Suprapubic skin (tissue), 4 donors: ENCODE measurements around the gene RPGRIP1L. TPM values are rescaled to one million over a fixed set of nuclear protein-coding genes. Genes with fewer than 3 reads are reported as not detected.

Experiments used
- DNase-seq, 2 donors: peaks; one replicate each; pipeline ENCODE4 v3.0.0-alpha.2; 2019; ENCODE audit warnings: low spot score in 2 of 2
- H3K27ac ChIP-seq: fragments of 200-600 bp; sonication (generic); one replicate; pipeline ENCODE4 v1.5.1; 2019
- H3K27me3 ChIP-seq: fragments of 200-600 bp; sonication (generic); one replicate; pipeline ENCODE4 v1.5.1; 2019
- H3K36me3 ChIP-seq: fragments of 200-600 bp; sonication (generic); one replicate; pipeline ENCODE4 v1.5.1; 2019
- H3K4me1 ChIP-seq: fragments of 200-600 bp; sonication (generic); one replicate; pipeline ENCODE4 v1.5.1; 2019
- H3K4me3 ChIP-seq: fragments of 200-600 bp; sonication (generic); one replicate; pipeline ENCODE4 v1.5.1; 2019; ENCODE audit warnings: mild to moderate bottlenecking
- H3K9me3 ChIP-seq: fragments of 200-600 bp; sonication (generic); one replicate; pipeline ENCODE4 v1.5.1; 2019
- CTCF ChIP-seq, 2 donors: fragments of 200-600 bp in 1 of 2; fragments of 450-650 bp in 1 of 2; sonication (generic) in 1 of 2; IDR thresholded peaks; one replicate each; pipeline ENCODE4 v1.5.1; 2016 to 2019; ENCODE audit warnings: antibody characterized with exemption in 2 of 2, mild to moderate bottlenecking in 1 of 2, moderate library complexity in 1 of 2
- EP300 ChIP-seq: sonication (generic); formaldehyde crosslinking; IDR thresholded peaks from one replicate; pipeline ENCODE4 v1.6.1; 2017; ENCODE audit warnings: antibody characterized with exemption
- POLR2A ChIP-seq, 2 donors: fragments of 450-650 bp; IDR thresholded peaks; one replicate each; pipeline ENCODE4 v1.6.1; 2017; ENCODE audit warnings: antibody characterized with exemption in 2 of 2, mild to moderate bottlenecking in 2 of 2, moderate library complexity in 2 of 2
- POLR2AphosphoS5 ChIP-seq, 3 donors: sonication (generic); formaldehyde crosslinking; IDR thresholded peaks; one replicate each; pipeline ENCODE4 v1.6.1; 2017; ENCODE audit warnings: antibody characterized with exemption in 3 of 3
- WGBS: methylation state at CpG from one replicate; pipeline ENCODE4 v1.1.5; 2018; 5-methylcytosine and 5-hydroxymethylcytosine counted together
- total RNA-seq, 4 donors: library from RNA; depleted of rRNA; stranded (reverse); fragments of >200 nt; gene quantifications; one replicate each; pipeline ENCODE4 v1.1.0, GENCODE V29; 2016

The RPGRIP1L gene
- total RNA-seq, 4 donors from 2014 or later = 2.4 to 7.2 (median 3.8) TPM

- no peak for TF ChIP-seq POLR2A (IDR thresholded peaks at IDR 0.05)
- no peak for TF ChIP-seq POLR2AphosphoS5 (IDR thresholded peaks at IDR 0.05)
- TF ChIP-seq CTCF (IDR thresholded peaks at IDR 0.05) = no peak
- no peak for TF ChIP-seq EP300
- peaks cover 4% of the 10 kb centered on the region for H3K9me3 ChIP-seq
- no peaks in the 10 kb centered on the region for H3K4me1 ChIP-seq
- H3K4me3 ChIP-seq = no peak overlapping the region
- no peak overlapping the region for H3K27ac ChIP-seq
- no peaks in the 10 kb centered on the region for H3K27me3 ChIP-seq
- WGBS = 100% methylated on average over 1 of the region's 1 CpG
- DNase-seq = no peak
- H3K36me3 ChIP-seq = no peaks in the 10 kb centered on the region
These were observed 60.2 kb downstream of the RPGRIP1L start for GRCh38 chr16:53643474-53643873.

- no peak for TF ChIP-seq EP300
- no peak for TF ChIP-seq CTCF (IDR thresholded peaks at IDR 0.05)
- TF ChIP-seq POLR2AphosphoS5 (IDR thresholded peaks at IDR 0.05) = no peak
- TF ChIP-seq POLR2A (IDR thresholded peaks at IDR 0.05) = no peak
- Histone ChIP-seq H3K27me3 (no peaks in the 10 kb centered on the region), H3K36me3 (no peaks in the 10 kb centered on the region), H3K4me3 (no peak overlapping the region), H3K9me3 (peaks cover 4% of the 10 kb centered on the region), H3K4me1 (no peaks in the 10 kb centered on the region), H3K27ac (no peak overlapping the region)
- no peak for DNase-seq
- 81% methylated on average over 5 of the region's 5 CpGs for WGBS
These were observed 61.6 kb downstream of the RPGRIP1L start for GRCh38 chr16:53642094-53642493.

- Histone ChIP-seq H3K4me3 (no peak overlapping the region), H3K27me3 (no peaks in the 10 kb centered on the region), H3K36me3 (peaks cover 3% of the 10 kb centered on the region), H3K4me1 (no peaks in the 10 kb centered on the region), H3K9me3 (no peaks in the 10 kb centered on the region), H3K27ac (no peak overlapping the region)
- no peak for DNase-seq
- WGBS = 92% methylated on average over 2 of the region's 2 CpGs
- TF ChIP-seq CTCF (IDR thresholded peaks at IDR 0.05) = no peak
- no peak for TF ChIP-seq EP300
- TF ChIP-seq POLR2A (IDR thresholded peaks at IDR 0.05) = no peak
These were observed 66.7 kb downstream of the RPGRIP1L start for GRCh38 chr16:53636978-53637377.

GRCh38 chr16:53632526-53632925 lies 71.1 kb downstream of the RPGRIP1L start:
- no peaks in the 10 kb centered on the region for H3K9me3 ChIP-seq
- no peak for DNase-seq
- H3K36me3 ChIP-seq = peaks cover 3% of the 10 kb centered on the region
- no peak overlapping the region for H3K27ac ChIP-seq
- H3K27me3 ChIP-seq = no peaks in the 10 kb centered on the region
- H3K4me1 ChIP-seq = no peaks in the 10 kb centered on the region
- no peak for TF ChIP-seq POLR2A (IDR thresholded peaks at IDR 0.05)
- TF ChIP-seq CTCF (IDR thresholded peaks at IDR 0.05) = no peak
- no peak for TF ChIP-seq POLR2AphosphoS5 (IDR thresholded peaks at IDR 0.05)
- no peak for TF ChIP-seq EP300
- H3K4me3 ChIP-seq = no peak overlapping the region
- 77% methylated on average over 2 of the region's 2 CpGs for WGBS

GRCh38 chr16:53631236-53632025 lies 72.2 kb downstream of the RPGRIP1L start:
- Histone ChIP-seq H3K27ac (no peak overlapping the region), H3K27me3 (no peaks in the 10 kb centered on the region), H3K4me3 (no peak overlapping the region), H3K36me3 (peaks cover 3% of the 10 kb centered on the region), H3K4me1 (no peaks in the 10 kb centered on the region), H3K9me3 (no peaks in the 10 kb centered on the region)
- DNase-seq = no peak
- TF ChIP-seq EP300 (no peak), POLR2AphosphoS5 (IDR thresholded peaks at IDR 0.05) (no peak), POLR2A (IDR thresholded peaks at IDR 0.05) (no peak), CTCF (IDR thresholded peaks at IDR 0.05) (no peak)
- WGBS = 95% methylated on average over 8 of the region's 8 CpGs
